A549 (cell line): Measurements from ENCODE around the gene RPS6KC1. TPM values are rescaled to one million over a fixed set of nuclear protein-coding genes. Genes with fewer than 3 reads are reported as not detected.

Experiments
- ATAC-seq, 2 experiments: fragments of 200-7000 bp in 1 of 2; fragments of >200 bp in 1 of 2; cut with Nextera tagmentation in 1 of 2; cut with Tn5 transposase in 1 of 2; 3 replicates each; pipeline versions ENCODE4 v1.8.0 to v1.9.1; 2018 to 2020; ENCODE audit warnings: mild to moderate bottlenecking in 1 of 2, moderate library complexity in 1 of 2
- CTCF ChIA-PET: fragments of 300-600 bp; sonication (Branson Sonifier 250); formaldehyde crosslinking; extraction: SDS; loops from one replicate; lab custom pipeline; 2021; ENCODE audit warnings: antibody characterized with exemption, inconsistent platforms; lab: Yijun Ruan, JAX
- POLR2A ChIA-PET: fragments of 350-600 bp; formaldehyde crosslinking; extraction: SDS; loops from one replicate; lab custom pipeline; 2021; ENCODE audit warnings: antibody characterized with exemption, inconsistent platforms; lab: Yijun Ruan, JAX
- DNase-seq, 2 experiments: peaks; one replicate each; pipeline versions ENCODE4 v3.0.0 to v3.0.0-alpha.2; 2011 to 2016; ENCODE audit warnings: low read depth in 1 of 2, low spot score in 1 of 2
- FAIRE-seq: peaks from 2 replicates; lab custom pipeline; 2011; peaks lifted over from hg19 to GRCh38; lab: Jason Lieb, UNC
- H3K27ac ChIP-seq, 2 experiments: fragments of >200 bp; sonication (Bioruptor Twin); formaldehyde crosslinking; 3 replicates each; pipeline ENCODE4 v1.5.1; 2016 to 2017
- H3K4me1 ChIP-seq: fragments of >200 bp; sonication (Bioruptor Twin); formaldehyde crosslinking; 3 replicates; pipeline ENCODE4 v1.6.1; 2016
- H3K4me2 ChIP-seq: fragments of >200 bp; sonication (Bioruptor Twin); formaldehyde crosslinking; 3 replicates; pipeline ENCODE4 v1.6.1; 2016
- H3K4me3 ChIP-seq: fragments of >200 bp; sonication (Bioruptor Twin); formaldehyde crosslinking; 3 replicates; pipeline ENCODE4 v1.5.1; 2016
- H3K9me3 ChIP-seq: fragments of >200 bp; sonication (Bioruptor Twin); formaldehyde crosslinking; 3 replicates; pipeline ENCODE4 v1.6.1; 2016
- ATOH8 ChIP-seq: fragments of 250-450 bp; sonication (Bioruptor Pico); IDR thresholded peaks from 2 replicates; pipeline ENCODE4 v1.5.0; 2020; ENCODE audit warnings: low read depth, mild to moderate bottlenecking, moderate library complexity
- BCL3 ChIP-seq: fragments of >200 bp; sonication (Bioruptor Twin); formaldehyde crosslinking; IDR thresholded peaks from 3 replicates; pipeline ENCODE4 v1.6.1; 2016
- BHLHE40 ChIP-seq: IDR thresholded peaks from 2 replicates; pipeline ENCODE4 v1.6.1; 2012; ENCODE audit warnings: low read depth, low read length, inconsistent platforms
- CHD2 ChIP-seq: fragments of 150-350 bp; IDR thresholded peaks from 2 replicates; pipeline ENCODE4 v1.6.1; 2014; ENCODE audit warnings: low read length; ENCODE audit not compliant: partially characterized antibody
- CTCF ChIP-seq: fragments of >200 bp; sonication (Bioruptor Twin); formaldehyde crosslinking; IDR thresholded peaks from 3 replicates; pipeline ENCODE4 v1.5.1; 2016
- E2F6 ChIP-seq: IDR thresholded peaks from 2 replicates; pipeline ENCODE4 v1.6.1; 2012; ENCODE audit warnings: low read depth, borderline replicate concordance
- EHF ChIP-seq: fragments of 250-450 bp; sonication (Bioruptor Pico); IDR thresholded peaks from 2 replicates; pipeline ENCODE4 v1.5.0; 2020; ENCODE audit warnings: mild to moderate bottlenecking
- EHMT2 ChIP-seq: fragments of 200-600 bp; sonication (generic); IDR thresholded peaks from 2 replicates; pipeline ENCODE4 v1.6.1; 2016; ENCODE audit warnings: antibody characterized with exemption, low read depth, mild to moderate bottlenecking, moderate library complexity
- EP300 ChIP-seq, 2 experiments: fragments of >200 bp; sonication (Bioruptor Twin); formaldehyde crosslinking; IDR thresholded peaks; 2 replicates in 1 of 2; 3 replicates in 1 of 2; pipeline ENCODE4 v1.6.1; 2016 to 2017
- ESRRA ChIP-seq: fragments of 150-350 bp; IDR thresholded peaks from 2 replicates; pipeline ENCODE4 v1.6.1; 2014; ENCODE audit warnings: mild to moderate bottlenecking, low read length, borderline replicate concordance
- FOXS1 ChIP-seq: fragments of 250-450 bp; sonication (Bioruptor Pico); IDR thresholded peaks from 2 replicates; pipeline ENCODE4 v1.5.0; 2020; ENCODE audit warnings: mild to moderate bottlenecking, moderate library complexity
- GATA3 ChIP-seq: IDR thresholded peaks from 2 replicates; pipeline ENCODE4 v1.6.1; 2012; ENCODE audit warnings: borderline replicate concordance
- HES2 ChIP-seq: fragments of >200 bp; sonication (Bioruptor Twin); formaldehyde crosslinking; IDR thresholded peaks from 2 replicates; pipeline ENCODE4 v1.6.1; 2016
- HEYL ChIP-seq: fragments of 250-450 bp; sonication (Bioruptor Pico); IDR thresholded peaks from 2 replicates; pipeline ENCODE4 v1.8.0; 2021; ENCODE audit warnings: mild to moderate bottlenecking, moderate library complexity
- HOXA7 ChIP-seq: fragments of 250-450 bp; sonication (Bioruptor Pico); IDR thresholded peaks from 2 replicates; pipeline ENCODE4 v1.5.0; 2020; ENCODE audit warnings: mild to moderate bottlenecking, moderate library complexity
- HOXB13 ChIP-seq: fragments of 250-450 bp; sonication (Bioruptor Pico); IDR thresholded peaks from 2 replicates; pipeline ENCODE4 v1.5.0; 2020; ENCODE audit warnings: low read depth, mild to moderate bottlenecking, moderate library complexity
- JUNB ChIP-seq: fragments of >200 bp; sonication (Bioruptor Twin); formaldehyde crosslinking; IDR thresholded peaks from 2 replicates; pipeline ENCODE4 v1.6.1; 2016
- KDM5A ChIP-seq: fragments of 200-600 bp; sonication (generic); IDR thresholded peaks from 2 replicates; pipeline ENCODE4 v1.6.1; 2016; ENCODE audit warnings: antibody characterized with exemption, mild to moderate bottlenecking
- MAFK ChIP-seq: fragments of 450-650 bp; IDR thresholded peaks from 2 replicates; pipeline ENCODE4 v1.6.1; 2014; ENCODE audit not compliant: partially characterized antibody
- PBX3 ChIP-seq: IDR thresholded peaks from 2 replicates; pipeline ENCODE4 v1.6.1; 2012
- PHF8 ChIP-seq: fragments of 200-600 bp; sonication (generic); IDR thresholded peaks from 2 replicates; pipeline ENCODE4 v1.6.1; 2016; ENCODE audit warnings: low read depth, mild to moderate bottlenecking, antibody characterized with exemption, moderate library complexity, borderline replicate concordance
- POLR2AphosphoS2 ChIP-seq: conservative IDR thresholded peaks from 2 replicates; pipeline ENCODE4 v1.6.1; 2012; ENCODE audit warnings: low read length, improper control_type of control experiment, inconsistent platforms
- RAD21 ChIP-seq, 2 experiments: fragments of >200 bp in 1 of 2; sonication (Bioruptor Twin) in 1 of 2; formaldehyde crosslinking in 1 of 2; IDR thresholded peaks in 1 of 2; conservative IDR thresholded peaks in 1 of 2; 2 replicates in 1 of 2; 3 replicates in 1 of 2; pipeline ENCODE4 v1.6.1; 2012 to 2018; ENCODE audit warnings: inconsistent platforms in 1 of 2
- REST ChIP-seq: fragments of 200-600 bp; sonication (generic); IDR thresholded peaks from 2 replicates; pipeline ENCODE4 v1.6.1; 2016; ENCODE audit warnings: antibody characterized with exemption, mild to moderate bottlenecking, moderate library complexity
- SREBF2 ChIP-seq: fragments of 450-650 bp; IDR thresholded peaks from 2 replicates; pipeline ENCODE4 v1.6.1; 2014; ENCODE audit warnings: mild to moderate bottlenecking, moderate library complexity
- TFCP2L1 ChIP-seq: fragments of 250-450 bp; sonication (Bioruptor Pico); IDR thresholded peaks from 2 replicates; pipeline ENCODE4 v1.5.0; 2021; ENCODE audit warnings: mild to moderate bottlenecking
- TP53 ChIP-seq: fragments of 250-450 bp; sonication (Bioruptor Pico); IDR thresholded peaks from 2 replicates; pipeline ENCODE4 v1.5.0; 2021; ENCODE audit warnings: mild to moderate bottlenecking, moderate library complexity
- ZFP36 ChIP-seq: fragments of 450-650 bp; IDR thresholded peaks from 2 replicates; pipeline ENCODE4 v1.6.1; 2014; ENCODE audit warnings: borderline replicate concordance; ENCODE audit not compliant: partially characterized antibody
- ZNF302 ChIP-seq: fragments of 250-450 bp; sonication (Bioruptor Pico); IDR thresholded peaks from 2 replicates; pipeline ENCODE4 v1.9.0; 2021; ENCODE audit warnings: inconsistent platforms, mild to moderate bottlenecking, moderate library complexity
- WGBS: methylation state at CpG from one replicate; pipeline ENCODE4 v1.1.6; 2017; ENCODE audit errors: missing lambda C conversion rate; 5-methylcytosine and 5-hydroxymethylcytosine counted together
- polyA minus RNA-seq: library from RNA; depleted of rRNA, polyadenylated mRNA; stranded (reverse); fragments of >200 nt; gene quantifications from 2 replicates; pipeline ENCODE4 v1.2.3, GENCODE V29; 2011; rRNA and poly(A)+ RNA removed
- polyA plus RNA-seq, 4 experiments: library from polyadenylated mRNA; depleted of rRNA in 3 of 4; stranded (reverse); fragments of >200 nt; fragmentation: RNase III in 1 of 4; extraction: RNeasy Plus Mini Kit Qiagen cat#74134 plus additional on column Dnase treatment in 1 of 4; gene quantifications; 2 replicates in 3 of 4; 3 replicates in 1 of 4; pipeline ENCODE4 v1.2.3, GENCODE V29; 2011 to 2017

Gene RPS6KC1
- 21.7 and 25.4 TPM in 2 replicates for polyA plus RNA-seq (2011; rRNA removed)
- polyA plus RNA-seq (2012; cell fraction: cytosol; rRNA removed): 3.4 and 4.0 TPM in 2 replicates
- polyA plus RNA-seq (2012; cell fraction: nucleus; rRNA removed): 2.3 and 3.9 TPM in 2 replicates
- 10.4 to 11.7 TPM (median 10.5 TPM) in 3 replicates for polyA plus RNA-seq (2017; fragmentation: RNase III; extraction: RNeasy Plus Mini Kit Qiagen cat#74134 plus additional on column Dnase treatment)
- polyA minus RNA-seq: 12.0 and 16.6 TPM in 2 replicates

- CTCF ChIA-PET: interaction anchor here (1.5 kb wide), 1 partner anchor 47 kb away, joined by 4 read pairs; no protein-coding TSS in a partner anchor
- DNase-seq (peak; percentile 85 to 92), ATAC-seq (peak; percentile 99), FAIRE-seq (no peak)
- POLR2A ChIA-PET: interaction anchor here (0.8 to 1.0 kb wide), 3 partner anchors 11 to 41 kb away, joined by 3 to 7 read pairs (median 4); no protein-coding TSS in a partner anchor
- peak within 1 kb of the TSS; percentile 96 for H3K4me3 ChIP-seq
- H3K4me1 ChIP-seq: peaks cover 31% of the 10 kb centered on the region
- peak within 1 kb of the TSS; percentile 75 to 94 for H3K27ac ChIP-seq
- WGBS: 0% methylated on average over 26 of the region's 42 CpGs
- peak within 1 kb of the TSS; percentile 90 for H3K4me2 ChIP-seq
- H3K9me3 ChIP-seq: no peaks in the 10 kb centered on the region
- TF ChIP-seq ATOH8 (CRISPR knock-in tag) (no peak), HES2 (no peak), BHLHE40 (no peak), TFCP2L1 (CRISPR knock-in tag) (no peak), SREBF2 (no peak), EHMT2 (no peak; the same call in 1 of the 2 replicates), EHF (CRISPR knock-in tag) (no peak), JUNB (no peak), HOXA7 (CRISPR knock-in tag) (no peak), EP300 (IDR thresholded peaks at IDR 0.05) (no peak), ESRRA (no peak), CHD2 (peak; percentile 57), E2F6 (peak; percentile 83; the same call in 1 of the 2 replicates), ZNF302 (no peak), REST (no peak), HEYL (CRISPR knock-in tag) (no peak), KDM5A (peak; percentile 44; the same call in 1 of the 2 replicates), CTCF (no peak), HOXB13 (CRISPR knock-in tag) (no peak), MAFK (peak; percentile 56), FOXS1 (CRISPR knock-in tag) (no peak), GATA3 (no peak; the same call in 1 of the 2 replicates), BCL3 (no peak), RAD21 (conservative IDR thresholded peaks at IDR 0.05 in 1 of 2, IDR thresholded peaks at IDR 0.05 in 1 of 2) (no peak), ZFP36 (no peak), PHF8 (no peak; the same call in 1 of the 2 replicates), PBX3 (no peak), TP53 (0 out of 2 replicates have a peak, but pooled peaks have one; percentile 2), POLR2AphosphoS2 (no peak)
These were observed at the start of gene RPS6KC1 for GRCh38 chr1:213051127-213051880. RPS6KC1 (plus strand) TSS chr1:213051241; CDS start chr1:213051405, 164 bp downstream.
